GM18951 (cell line): ENCODE measurements around the gene CRYGS.
"Not testable (repeated sequence)": the region's sequence is repeated elsewhere in the genome, so short reads cannot be mapped to it uniquely, and the experiment has no call there.

Experiments
- POLR2A ChIP-seq: IDR thresholded peaks from 4 replicates; pipeline ENCODE4 v1.6.1; 2011; ENCODE audit warnings: mild to moderate bottlenecking; ENCODE audit not compliant: insufficient read length, insufficient read depth; ENCODE audit errors: extremely low read depth
- in situ Hi-C: fragments of 300-500 bp; cut with MboI; formaldehyde crosslinking; loops from one replicate; pipeline ENCODE4 v1.12.0; 2022; ENCODE audit warnings: low sequenced_read_pairs, mixed read lengths, inconsistent platforms; ENCODE audit not compliant: unreplicated experiment

CRYGS gene

DNA sequence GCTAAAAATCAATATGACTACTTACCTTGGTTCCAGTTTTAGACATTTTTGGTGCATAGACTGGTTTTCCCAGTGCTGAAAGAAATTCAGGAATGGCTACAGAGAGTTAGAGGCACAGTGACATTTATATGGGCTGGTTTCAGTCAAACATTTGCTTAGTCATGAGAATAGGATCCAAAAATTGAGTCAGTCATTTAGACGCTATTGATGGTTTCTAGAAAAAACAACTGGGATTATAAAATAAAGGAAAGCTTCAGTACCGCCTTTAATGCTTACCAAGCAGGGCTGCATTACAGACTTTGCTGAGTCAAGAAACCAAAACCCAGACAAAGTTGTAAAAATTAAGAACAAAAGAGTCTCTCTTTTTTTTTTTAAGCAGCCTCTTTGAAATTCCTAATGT, at the start of gene CRYGS:
Gene CRYGS, minus strand, starts transcription at position 100 of the 400 bp plus-strand sequence. Its CDS starts 54 bp downstream, at position 46.
- TF ChIP-seq POLR2A, result no peak
- in situ Hi-C loops, result loop anchor here (10.0 kb wide), 1 partner anchor 569 kb away; no protein-coding TSS in a partner anchor

DNA sequence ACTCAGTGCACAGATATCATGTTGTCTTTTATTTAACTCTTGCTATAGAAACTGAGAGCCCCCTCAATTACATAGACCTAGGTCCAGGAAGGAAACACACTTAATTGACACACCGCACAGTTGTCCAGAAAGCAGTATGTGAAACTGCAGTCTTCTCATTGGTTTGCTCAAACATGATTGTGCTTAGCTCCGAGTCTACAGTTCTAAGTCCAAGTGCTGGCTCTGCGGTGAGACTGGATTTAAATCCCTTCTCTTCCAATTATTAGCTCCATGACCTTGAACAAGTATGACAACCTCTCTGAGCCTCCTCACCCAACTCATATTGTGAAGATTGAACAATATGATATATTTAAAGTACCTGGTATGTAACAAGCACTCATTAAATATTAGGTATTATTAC, 49.7 kb upstream of the CRYGS start:
- no peak for TF ChIP-seq POLR2A
- in situ Hi-C loops, result no loop called here

DNA sequence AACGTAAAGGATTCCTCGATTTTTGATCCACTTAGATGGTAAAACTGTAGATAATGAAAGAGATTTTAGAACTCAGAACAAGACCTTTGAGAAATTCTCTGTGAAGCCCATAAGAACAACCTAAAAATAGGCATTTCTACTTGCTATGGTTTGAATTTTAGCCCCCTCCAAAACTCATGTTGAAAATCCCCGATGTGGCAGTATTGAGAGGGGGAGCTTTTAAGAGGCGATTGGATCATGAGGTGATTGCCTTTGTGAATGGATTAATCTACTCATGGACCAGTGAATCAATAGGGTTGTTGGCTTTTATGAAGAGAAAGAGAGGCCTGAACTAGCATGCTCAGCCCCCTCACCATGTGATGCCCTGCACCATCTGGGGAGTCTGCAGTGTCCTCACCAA, 48.5 kb upstream of the CRYGS start:
- in situ Hi-C loops, result no loop called here

DNA sequence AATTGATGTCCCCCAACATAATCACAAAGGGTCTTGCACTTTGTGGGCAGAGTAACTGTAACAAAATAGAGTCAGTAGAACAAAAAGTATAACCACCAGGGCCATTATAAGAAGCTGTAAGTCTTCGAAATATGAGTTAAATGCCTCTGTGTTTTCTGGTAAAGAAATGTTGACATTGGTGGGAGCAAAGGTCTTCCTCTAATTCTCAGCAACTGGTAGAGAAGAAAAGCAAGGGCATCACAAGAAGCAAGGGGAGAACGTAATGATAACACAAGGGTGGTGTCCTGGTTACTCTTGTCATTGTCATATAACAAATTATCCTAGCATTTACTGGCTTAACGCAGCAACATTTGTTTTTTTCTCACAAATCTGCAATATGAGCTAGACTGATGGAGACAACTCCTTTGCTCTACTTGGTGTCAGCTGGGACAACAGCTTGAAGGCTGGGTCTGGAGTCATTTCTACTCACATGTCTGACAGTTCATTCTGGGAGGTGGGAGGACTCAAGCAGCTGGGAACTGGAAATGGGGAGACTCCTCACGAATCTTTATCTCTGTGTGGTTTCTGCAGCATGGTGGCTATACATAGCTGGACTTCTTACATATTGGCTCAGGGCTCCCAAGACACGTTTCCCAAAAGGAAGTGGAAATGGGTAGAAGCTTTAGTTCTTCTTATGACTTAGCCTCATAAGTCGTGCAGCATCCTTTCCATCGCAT, 46.6 kb upstream of the CRYGS start:
- in situ Hi-C loops, result no loop called here
- TF ChIP-seq POLR2A, result no peak

More for the DNA sequence above, 48.5 kb upstream of the CRYGS start:
- no peak for TF ChIP-seq POLR2A

DNA sequence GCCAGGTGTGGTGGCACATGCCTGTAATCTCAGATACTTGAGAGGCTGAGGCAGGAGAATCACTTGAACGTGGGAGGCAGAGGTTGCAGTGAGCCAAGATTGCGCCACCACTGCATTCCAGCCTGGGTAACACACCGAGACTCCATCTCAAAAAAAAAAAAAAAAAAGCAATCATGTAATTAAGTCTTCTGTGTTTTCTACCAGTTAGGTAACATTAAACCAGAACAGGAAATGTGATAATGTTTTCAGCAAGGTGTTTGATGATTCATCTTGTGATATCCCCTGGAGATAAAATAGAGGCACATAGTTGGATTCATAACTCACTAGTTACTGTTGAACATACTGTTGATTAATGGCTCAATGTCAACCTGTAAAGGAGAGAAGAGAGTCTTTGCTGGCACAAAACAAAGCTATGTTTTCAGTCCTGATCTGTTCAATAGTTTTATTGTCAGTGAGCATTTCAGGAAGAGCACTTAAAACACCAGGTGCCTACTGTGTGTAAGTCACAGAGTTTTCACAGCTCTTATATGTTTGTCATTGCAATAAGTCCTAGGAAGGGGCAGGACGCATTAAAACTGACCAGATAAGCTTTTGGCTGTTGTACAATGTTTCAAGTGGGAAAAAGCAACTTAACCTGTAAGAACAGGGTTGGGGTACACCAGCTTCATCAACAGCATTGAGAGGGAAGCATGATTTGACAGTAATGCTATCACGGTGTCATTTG, 45.8 kb upstream of the CRYGS start:
- no peak for TF ChIP-seq POLR2A
- in situ Hi-C loops, result no loop called here

DNA sequence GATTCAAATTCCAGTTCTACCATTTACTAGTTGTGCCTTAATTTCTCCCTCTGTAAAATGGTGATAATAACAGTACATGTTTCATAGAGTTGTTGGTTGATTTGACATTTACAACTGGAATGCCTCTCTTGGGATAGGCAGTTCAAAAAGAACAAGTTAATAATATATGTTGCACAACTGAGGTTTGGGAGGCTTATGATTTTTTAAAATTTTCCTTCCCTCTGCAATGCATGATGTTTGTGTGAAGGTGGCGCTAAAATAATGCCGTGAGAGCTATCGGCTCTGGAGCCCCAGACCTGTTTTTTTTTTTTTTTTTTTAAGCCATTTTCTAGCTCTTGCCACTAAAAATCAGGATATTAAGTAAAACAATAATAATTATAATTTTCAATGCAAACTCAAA, 44.9 kb upstream of the CRYGS start:
- in situ Hi-C loops, result no loop called here
- TF ChIP-seq POLR2A, result no peak

DNA sequence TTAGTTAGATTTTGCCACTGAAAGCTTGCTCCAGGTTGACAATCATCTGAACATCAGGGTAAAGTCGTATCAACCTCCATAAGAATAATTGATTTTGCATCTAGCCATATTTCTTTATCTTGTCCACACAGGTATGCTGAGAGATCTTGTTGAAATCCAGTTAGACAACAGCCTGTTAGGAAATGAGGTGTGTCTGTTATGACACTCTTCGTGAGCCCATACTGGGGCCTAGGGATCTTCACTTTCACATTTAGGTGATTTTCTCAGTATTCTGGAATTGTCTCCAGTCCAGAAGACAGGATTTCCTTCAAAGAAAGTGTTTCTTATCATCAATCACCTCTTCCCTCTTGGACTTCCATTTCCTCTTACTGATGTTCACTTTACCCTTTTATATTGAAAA, 44.5 kb upstream of the CRYGS start:
- in situ Hi-C loops, result no loop called here

DNA sequence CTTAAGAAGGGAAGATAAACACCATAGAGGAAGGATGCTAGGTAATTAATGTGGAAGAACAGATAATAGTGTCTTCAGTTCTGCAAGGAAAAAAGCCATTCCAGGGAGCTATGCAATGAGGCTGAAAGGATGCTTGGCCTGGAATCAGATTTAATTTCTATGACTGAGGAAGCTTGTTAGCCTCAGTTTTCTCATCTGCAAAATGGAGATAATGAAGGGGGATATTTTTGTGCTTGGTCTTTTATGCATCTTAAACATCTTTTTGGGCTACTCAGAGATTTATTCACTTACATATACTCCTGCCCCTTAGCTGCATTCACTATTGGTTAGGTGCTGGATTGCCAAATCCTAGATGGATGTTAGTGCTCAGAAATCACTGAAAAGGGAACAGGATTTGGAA, 43.0 kb upstream of the CRYGS start:
- TF ChIP-seq POLR2A, result no peak
- in situ Hi-C loops, result no loop called here

More for the DNA sequence above, 44.5 kb upstream of the CRYGS start:
- no peak for TF ChIP-seq POLR2A

DNA sequence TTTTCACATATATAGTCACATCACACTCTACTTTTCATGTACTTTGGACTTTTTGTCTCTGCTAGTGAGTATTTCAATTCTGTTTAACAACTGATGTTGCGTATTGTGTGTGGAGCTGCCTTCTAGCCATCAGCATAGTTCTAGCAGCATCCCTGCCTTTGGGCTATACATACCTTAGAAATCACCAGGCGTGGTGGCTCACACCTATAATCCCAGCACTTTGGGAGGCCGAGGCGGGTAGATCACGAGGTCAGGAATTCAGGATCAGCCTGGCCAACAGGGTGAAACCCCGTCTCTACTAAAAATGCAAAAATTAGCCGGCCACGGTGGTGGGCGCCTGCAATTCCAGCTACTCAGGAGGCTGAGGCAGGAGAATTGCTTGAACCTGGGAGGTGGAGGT, 42.1 kb upstream of the CRYGS start:
- in situ Hi-C loops, result not testable (repeated sequence)

DNA sequence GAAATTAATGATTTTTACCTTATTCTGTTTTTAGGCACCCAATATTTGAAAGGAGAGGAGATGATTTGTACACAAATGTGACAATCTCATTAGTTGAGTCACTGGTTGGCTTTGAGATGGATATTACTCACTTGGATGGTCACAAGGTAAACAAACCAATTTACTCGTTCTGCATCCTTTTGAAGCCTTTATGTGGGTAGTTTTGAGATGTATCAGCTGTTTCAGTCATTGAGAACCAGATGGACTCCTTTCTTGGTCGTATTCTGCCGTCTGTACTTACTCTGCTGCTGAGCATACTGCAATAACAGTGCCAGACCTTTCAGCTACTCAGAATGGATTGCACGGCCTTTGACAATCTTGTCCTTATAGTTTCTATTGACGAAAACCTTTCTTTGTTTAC, 39.7 kb upstream of the CRYGS start:
- in situ Hi-C loops, result no loop called here

DNA sequence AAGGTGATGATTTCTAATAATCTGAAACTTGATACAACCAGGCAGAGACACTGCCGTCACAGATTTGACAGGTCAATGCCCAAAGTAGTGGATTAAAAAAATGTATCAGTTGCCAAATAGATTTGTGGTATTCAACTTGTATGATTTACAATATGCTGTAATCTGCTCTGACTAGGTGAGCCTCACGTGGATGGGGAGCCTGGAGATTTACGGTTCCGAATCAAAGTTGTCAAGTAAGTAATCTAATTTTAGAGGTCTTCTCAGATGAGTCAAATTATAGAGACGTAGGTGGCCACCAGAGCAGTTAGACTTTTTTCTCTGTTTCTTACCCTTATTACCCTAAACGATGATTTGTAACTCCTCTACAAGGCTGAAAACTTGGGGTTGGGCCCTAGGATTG, 38.4 kb upstream of the CRYGS start:
- no peak for TF ChIP-seq POLR2A
- in situ Hi-C loops, result no loop called here

More for the DNA sequence above, 39.7 kb upstream of the CRYGS start:
- no peak for TF ChIP-seq POLR2A

DNA sequence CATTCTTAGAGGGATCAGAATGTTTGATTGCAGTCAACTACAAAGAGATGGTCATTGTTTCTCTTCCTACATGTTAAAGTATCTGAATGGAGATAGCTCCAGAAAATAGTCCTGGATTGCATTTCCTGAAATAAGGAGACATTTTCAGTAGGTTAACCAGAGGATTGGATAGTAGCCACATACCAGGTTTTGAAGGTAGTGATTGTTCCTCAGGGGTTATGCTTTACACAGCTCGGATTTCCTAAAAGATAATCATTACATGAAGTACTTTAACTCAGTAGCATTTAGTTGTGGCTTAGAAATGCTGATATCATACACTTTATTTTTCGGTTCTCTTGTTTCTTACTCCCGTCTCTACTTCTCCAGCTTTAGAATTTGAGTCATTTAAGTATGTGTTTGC, 36.6 kb upstream of the CRYGS start:
- in situ Hi-C loops, result no loop called here
- TF ChIP-seq POLR2A, result no peak

DNA sequence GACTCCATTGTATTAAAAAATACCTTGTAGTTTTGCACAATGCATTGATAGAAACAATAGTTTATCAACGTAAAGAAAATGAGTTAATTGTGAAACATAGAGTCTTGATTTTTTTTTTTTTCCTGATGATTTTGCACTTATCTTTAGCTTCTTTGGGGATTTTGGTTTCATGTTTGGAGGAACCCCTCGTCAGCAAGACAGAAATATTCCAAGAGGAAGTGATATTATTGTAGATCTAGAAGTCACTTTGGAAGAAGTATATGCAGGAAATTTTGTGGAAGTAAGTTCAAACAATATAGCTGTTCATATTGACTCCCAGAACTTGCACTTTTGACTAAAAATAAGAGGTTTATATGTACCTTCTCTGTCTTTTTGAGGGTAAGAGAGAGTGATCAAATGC, 33.3 kb upstream of the CRYGS start:
- in situ Hi-C loops, result no loop called here
- TF ChIP-seq POLR2A, result no peak

DNA sequence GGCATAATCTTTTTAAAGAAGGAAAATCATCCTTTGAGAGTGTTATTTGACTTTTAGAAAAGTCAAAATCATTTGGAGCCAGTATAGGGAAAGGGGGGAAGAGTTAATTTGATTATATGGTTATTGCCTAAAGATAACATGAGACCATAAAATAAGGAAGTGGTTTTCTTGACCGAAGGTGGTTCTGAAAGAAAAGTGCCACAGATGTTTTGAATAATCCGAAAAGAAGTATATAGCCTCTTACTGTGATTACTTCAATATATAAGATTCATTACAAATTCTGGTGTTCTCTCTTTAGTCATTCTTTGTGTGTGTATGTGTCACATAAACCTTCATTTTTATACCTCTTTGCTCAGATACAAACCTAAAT, 27.4 kb upstream of the CRYGS start:
- in situ Hi-C loops, result no loop called here
- no peak for TF ChIP-seq POLR2A
